HK-2 (cell line): Measurements from ENCODE around the gene INKA2.

Experiments
- DNase-seq: peaks from one replicate; pipeline ENCODE4 v3.0.0-alpha.2; 2018; ENCODE audit not compliant: unreplicated experiment

INKA2 gene

GRCh38 chr1:111739194-111739924 is at the start of gene INKA2:
INKA2 (minus strand) TSS chr1:111739395; CDS start chr1:111739242, 153 bp downstream.
- peak; percentile 93 for DNase-seq

GRCh38 chr1:111786669-111787207 is 47.5 kb upstream of the INKA2 start:
- DNase-seq, result no peak

- no peak for DNase-seq
Observed at GRCh38 chr1:111784273-111784901, 45.2 kb upstream of the INKA2 start.

GRCh38 chr1:111779546-111779945 is 40.4 kb upstream of the INKA2 start:
- no peak for DNase-seq

GRCh38 chr1:111778541-111779051 is 39.4 kb upstream of the INKA2 start:
- no peak for DNase-seq

- no peak for DNase-seq
Observed at GRCh38 chr1:111778066-111778465, 38.9 kb upstream of the INKA2 start.

- DNase-seq, result no peak
Observed at GRCh38 chr1:111777301-111777700, 38.1 kb upstream of the INKA2 start.

- DNase-seq, result no peak
Observed at GRCh38 chr1:111776861-111777260, 37.7 kb upstream of the INKA2 start.

GRCh38 chr1:111776391-111776790 is 37.2 kb upstream of the INKA2 start:
- no peak for DNase-seq

- no peak for DNase-seq
Observed at GRCh38 chr1:111775966-111776365, 36.8 kb upstream of the INKA2 start.

- DNase-seq, result no peak
Observed at GRCh38 chr1:111770916-111771315, 31.7 kb upstream of the INKA2 start.

GRCh38 chr1:111769517-111770146 is 30.4 kb upstream of the INKA2 start:
- peak; percentile 8 for DNase-seq

- DNase-seq, result no peak
Observed at GRCh38 chr1:111768625-111769024, 29.4 kb upstream of the INKA2 start.

GRCh38 chr1:111768023-111768422 is 28.8 kb upstream of the INKA2 start:
- DNase-seq, result no peak

- DNase-seq, result no peak
Observed at GRCh38 chr1:111762332-111762731, 23.1 kb upstream of the INKA2 start.

GRCh38 chr1:111761717-111762116 is 22.5 kb upstream of the INKA2 start:
- DNase-seq, result no peak

- no peak for DNase-seq
Observed at GRCh38 chr1:111758373-111758772, 19.2 kb upstream of the INKA2 start.

GRCh38 chr1:111756124-111756513 is 16.9 kb upstream of the INKA2 start:
- DNase-seq, result no peak

GRCh38 chr1:111755331-111756123 is 16.3 kb upstream of the INKA2 start, which contains the start of gene DDX20:
DDX20 (plus strand) TSS chr1:111755901; CDS start chr1:111755925, 24 bp downstream.
- DNase-seq, result peak; percentile 89

GRCh38 chr1:111754984-111755330 is 15.8 kb upstream of the INKA2 start:
- peak; percentile 46 for DNase-seq

- no peak for DNase-seq
Observed at GRCh38 chr1:111751906-111752575, 12.8 kb upstream of the INKA2 start.
